Activated gamma-delta T cell (primary cell): ENCODE data around the gene KAT14.
"Not testable (repeated sequence)": the region's sequence is repeated elsewhere in the genome, so short reads cannot be mapped to it uniquely, and the experiment has no call there.

Experiments used
- DNase-seq: peaks from one replicate; lab custom pipeline; 2025; lab: John Stamatoyannopoulos, UW
- total RNA-seq, 2 donors: gene quantifications; one replicate each; lab custom pipeline; 2026; lab: John Stamatoyannopoulos, UW

The KAT14 gene
- 33.1 to 35.4 reads per million in 2 donors for total RNA-seq

DNA sequence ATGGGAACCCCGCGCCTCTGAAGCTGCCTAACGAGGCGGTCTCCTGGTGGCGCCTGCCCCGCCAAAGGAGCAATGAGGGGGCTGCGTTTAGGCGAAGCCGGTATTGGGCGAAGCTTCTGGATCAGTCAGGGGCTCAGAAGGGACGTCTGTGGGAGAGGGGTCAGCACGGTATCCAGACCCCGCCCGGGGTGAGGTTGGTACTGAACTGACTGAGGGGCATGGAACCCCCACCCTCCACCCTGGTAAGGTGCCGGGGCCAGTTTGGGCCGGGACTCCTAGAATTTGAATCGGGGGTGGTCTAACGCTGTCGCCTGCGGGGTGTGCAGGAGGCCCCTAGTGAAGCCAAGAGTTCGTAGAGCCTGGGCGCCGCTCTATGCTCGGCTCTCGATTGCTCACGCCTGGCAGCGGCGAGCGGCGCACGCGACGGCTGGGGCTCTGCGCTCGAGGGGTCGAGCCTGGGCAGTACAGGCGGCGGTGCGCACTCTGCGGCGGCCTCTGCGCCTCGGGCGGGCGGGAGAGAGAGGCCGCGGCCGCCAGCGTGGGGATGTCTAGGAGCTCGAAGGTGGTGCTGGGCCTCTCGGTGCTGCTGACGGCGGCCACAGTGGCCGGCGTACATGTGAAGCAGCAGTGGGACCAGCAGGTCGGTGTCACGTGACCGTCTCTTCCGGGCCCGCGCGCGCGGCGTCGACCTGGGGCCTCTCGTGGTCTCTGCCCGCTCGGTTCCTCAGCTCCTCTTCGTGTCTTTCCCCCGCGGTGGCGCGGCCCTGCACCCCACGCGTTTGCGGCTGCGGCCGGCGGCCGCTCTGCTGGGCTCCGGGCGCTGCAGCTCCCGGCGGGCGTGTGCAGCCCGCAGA is at the start of gene KAT14, which contains the start of gene PET117:
TSS of gene KAT14 (plus strand) at position 452 of the 854 bp plus-strand sequence. CDS start 4,798 bp downstream, outside the sequence.
TSS of gene PET117 (plus strand) at position 452 of the 854 bp plus-strand sequence. CDS start at position 545, 93 bp downstream.
- peak; percentile 88 for DNase-seq

DNA sequence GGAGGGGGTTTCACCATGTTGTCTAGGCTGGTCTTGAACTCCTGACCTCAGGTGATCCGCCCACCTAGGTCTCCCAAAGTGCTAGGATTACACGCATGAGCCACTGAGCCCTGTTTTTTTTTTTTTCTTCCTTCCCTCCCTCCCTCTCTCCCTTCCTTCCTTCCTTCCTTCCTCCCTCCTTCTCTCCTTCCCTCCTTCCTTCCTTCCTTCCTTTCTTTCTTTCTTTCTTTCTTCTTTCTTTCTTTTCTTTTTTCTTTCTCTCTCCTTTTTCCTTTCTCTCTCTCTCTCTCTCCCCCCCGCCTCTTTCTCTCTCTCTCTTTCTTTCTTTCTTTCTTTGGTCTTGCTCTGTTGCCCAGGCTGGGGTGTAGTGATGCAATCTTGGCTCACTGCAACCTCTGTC is 49.4 kb upstream of the KAT14 start:
- DNase-seq, result not testable (repeated sequence)

DNA sequence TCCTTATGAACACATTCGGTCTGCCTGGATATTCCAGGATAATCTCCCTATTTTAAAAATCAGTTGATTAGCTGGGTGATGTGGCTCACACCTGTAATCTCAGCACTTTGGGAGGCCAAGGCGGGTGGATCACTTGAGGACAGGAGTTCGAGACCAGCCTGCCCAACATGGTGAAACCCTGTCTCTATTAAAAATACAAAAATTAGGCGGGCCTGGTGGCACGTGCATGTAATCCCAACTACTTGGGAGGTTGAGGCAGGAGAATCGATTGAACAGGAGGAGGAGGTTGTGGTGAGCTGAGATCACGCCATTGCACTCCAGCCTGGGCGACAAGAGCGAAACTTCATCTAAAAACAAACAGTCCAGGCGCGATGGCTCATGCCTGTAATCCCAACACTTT is 48.8 kb upstream of the KAT14 start:
- not testable (repeated sequence) for DNase-seq

GRCh38 chr20:18090044-18090443 is 47.6 kb upstream of the KAT14 start:
- DNase-seq, result no peak

DNA sequence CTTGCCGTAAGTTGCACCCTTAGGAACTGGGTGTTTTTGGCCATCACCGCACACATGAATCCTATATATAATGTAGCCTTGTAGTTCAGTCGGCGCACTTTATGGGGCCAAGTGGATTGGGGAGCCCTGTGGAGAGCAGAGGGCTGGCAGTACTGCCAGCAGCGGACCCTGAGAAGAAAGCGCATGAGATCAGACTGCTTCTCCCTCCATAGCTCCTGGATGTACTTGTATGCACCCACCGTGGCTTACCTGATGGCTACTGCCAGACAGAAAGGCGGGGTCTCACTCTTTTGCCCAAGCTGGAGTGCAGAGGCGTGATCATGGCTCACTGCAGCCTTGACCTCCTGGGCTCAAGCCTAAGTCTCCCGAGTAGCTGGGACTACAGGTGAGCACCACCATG is 47.2 kb upstream of the KAT14 start:
- no peak for DNase-seq

DNA sequence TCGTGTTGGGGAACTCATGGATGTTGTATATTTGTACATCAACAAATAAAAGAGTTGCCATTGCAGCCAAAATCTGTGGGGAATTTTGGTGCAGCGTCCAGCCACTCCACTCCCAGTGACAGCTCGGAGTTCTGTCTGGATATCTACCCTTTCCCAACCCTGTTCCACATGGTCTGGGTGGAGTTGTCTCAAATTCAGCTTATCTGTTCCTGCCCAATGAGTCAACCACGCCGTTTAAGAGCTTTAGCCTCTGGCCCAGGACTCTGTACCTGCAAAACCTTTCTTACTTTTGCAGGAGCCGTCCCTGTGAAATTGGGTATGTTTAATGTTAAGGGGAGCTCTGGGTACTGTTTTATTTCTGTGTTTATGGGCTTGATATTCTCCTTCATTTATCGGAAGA is 46.0 kb upstream of the KAT14 start:
- DNase-seq, result no peak

DNA sequence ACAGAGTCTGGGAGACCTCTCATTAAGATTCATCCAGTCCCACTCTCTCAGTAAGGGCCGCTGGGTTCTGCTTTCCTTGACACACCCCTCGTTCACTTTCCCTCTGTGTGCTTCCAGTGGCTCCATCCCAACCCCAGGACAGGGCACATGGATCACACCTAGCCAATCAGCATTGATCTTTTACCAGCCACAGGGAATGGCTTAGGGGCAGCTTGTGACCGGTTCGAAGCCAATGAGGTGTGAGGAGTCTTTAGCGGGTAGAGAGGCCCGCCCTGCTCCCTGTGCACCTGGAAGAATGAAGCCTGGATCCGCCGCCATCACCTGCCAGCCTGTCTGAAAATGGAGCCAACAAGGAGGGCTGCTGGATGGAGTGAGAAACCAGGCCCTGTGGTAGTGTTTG is 44.8 kb upstream of the KAT14 start:
- DNase-seq, result no peak

- DNase-seq, result no peak
These were observed 44.3 kb upstream of the KAT14 start for GRCh38 chr20:18093388-18093787.

DNA sequence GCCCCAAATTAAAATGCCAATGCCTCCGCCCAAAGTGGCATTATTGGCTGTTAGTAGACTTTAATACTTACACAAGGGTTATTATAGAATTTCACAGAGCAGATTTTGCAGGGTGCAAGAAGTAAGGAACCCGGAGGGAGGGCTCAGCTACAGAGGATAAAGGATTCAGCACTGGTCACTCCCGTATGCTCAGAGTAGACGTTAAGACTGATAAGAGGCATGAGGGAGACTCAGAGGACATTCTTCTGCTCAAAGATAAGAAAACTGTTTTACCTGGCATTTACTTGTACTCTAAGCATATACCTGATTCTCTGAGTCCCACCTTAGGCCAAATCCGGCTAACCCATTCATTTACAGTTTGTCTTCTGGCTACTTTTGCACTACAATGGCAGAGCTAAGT is 43.5 kb upstream of the KAT14 start:
- no peak for DNase-seq

- DNase-seq, result not testable (repeated sequence)
These were observed 37.1 kb upstream of the KAT14 start for GRCh38 chr20:18100569-18100968.

DNA sequence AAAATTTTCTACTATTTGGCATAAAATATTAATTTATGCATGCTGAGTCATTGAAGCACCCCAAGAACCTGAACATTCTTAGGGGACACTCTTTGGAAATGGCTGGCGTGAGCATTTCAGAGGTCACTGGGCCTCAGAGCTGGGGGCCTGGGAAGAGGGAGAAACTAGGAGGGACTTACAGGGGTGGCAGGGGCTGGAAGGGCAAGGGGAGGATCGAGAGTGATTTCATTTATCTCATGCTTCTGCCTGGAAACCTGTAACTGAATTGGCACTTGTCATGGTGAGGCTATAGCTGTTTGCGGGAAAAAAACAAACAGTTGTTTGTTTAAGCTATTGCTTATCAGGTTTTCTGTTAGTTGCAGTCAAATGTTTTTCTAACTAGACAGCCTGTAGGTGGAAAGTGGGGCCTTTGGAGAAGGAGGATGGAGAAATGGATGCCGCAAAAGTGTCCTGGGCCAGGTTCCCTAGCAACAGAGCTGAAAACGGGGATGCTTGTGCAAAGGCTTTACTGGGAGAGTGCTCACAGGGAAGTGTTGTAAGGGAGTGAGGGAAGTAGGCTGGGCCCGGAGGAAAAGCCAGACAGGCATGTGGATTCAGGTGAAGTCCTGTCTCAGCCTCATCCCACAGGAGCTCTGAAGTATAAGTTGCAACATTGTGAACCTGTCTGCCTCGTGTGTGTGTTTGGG is 36.4 kb upstream of the KAT14 start:
- no peak for DNase-seq

DNA sequence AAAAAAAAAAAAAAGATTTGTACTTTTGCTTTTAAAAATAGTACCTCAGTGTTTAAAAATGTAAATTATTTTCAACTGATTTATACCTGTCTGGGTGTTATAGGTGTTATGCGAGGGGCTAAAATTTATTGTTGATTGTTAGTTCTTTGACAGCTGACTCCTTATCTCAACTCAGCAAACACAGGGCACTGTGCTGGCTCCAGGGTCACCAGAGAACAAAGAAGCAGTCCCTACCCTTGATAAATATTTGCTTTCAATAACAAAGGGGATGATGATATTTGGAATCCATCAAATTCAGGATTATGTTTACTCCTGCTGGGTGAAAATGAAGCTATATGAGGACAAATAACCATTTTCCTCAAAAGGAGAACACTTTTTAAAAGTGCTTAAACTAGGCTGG is 34.2 kb upstream of the KAT14 start:
- DNase-seq, result no peak

GRCh38 chr20:18108326-18108725 is 29.3 kb upstream of the KAT14 start:
- DNase-seq, result no peak

DNA sequence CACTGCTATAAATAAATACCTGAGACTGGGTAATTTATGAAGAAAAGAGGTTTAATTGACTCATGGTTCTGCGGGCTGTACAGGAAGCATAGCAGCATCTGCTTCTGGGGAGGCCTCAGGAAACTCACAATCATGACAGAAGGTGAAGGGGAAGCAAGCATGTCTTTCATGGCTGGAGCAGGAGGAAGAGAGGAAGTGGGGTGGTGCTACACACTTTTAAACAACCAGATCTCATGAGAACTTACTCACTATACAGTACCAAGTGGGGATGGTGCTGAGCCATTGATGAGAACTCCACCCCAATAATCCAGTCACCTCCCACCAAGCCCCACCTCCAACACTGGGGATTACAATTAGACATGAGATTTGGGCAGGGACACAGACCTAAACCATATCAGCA is 9.1 kb upstream of the KAT14 start:
- not testable (repeated sequence) for DNase-seq

GRCh38 chr20:18132663-18133062 is 5.0 kb upstream of the KAT14 start:
- no peak for DNase-seq

GRCh38 chr20:18133962-18134361 is 3.7 kb upstream of the KAT14 start:
- DNase-seq, result no peak

DNA sequence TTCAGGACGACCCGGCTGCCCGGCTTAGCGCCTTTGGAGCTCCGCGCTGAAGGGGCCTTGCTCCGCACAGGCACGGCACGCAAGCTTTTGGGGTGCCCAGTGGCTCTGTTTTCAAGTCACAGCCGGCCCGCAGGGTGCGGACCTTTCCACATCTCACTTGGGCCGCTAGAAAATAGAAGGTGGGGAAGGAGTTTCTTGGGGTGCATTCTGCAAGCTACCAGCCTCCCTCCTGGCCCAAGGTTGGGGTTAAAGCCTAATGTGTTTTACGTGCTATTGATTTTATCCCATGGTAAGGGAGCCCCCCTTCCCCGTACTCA is 561 bp downstream of the KAT14 start:
- no peak for DNase-seq

DNA sequence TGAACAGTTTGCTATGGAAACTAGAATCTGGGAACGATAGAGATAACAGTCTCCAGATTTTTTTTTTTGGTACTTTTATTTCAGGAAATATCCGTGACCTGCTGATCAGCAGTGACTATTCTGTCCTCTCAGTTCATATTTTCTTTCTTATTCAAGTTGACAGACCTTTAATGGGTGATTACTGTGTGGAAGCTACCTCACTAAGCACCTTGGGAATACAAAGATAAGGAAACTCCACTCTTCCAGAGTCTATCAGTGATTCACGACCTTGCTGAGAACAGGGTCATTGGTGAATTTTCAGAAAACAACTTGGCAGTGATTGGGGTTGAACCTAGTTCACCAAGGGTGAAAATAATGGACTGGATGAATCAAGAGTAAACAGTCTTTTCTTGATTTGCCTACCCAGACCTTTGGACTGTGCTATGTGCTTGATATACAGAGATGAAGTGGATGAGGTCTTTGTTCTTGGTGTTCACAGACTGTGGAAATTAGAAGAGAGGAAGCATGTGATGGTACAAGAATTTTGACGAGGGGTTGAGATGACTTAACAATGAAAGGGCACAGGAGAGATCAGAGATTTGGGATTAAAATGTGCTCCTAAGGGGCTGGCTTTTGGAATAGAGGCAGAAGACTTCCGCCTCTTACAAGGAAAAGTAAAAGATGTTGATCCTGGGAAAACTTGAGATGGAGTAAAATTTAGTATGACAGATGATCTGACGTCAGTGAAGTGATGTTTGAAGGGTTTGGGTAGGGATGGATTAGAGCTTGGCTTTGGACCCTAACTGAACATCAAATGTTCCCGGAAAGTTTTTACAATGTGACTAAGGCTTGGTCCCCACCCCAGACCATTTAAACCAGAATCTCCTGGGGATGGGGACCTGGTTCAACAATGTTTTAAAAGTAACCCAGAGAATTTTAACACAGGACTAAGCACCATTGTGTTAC is 1.2 kb downstream of the KAT14 start:
- no peak for DNase-seq

- no peak for DNase-seq
These were observed 2.2 kb downstream of the KAT14 start for GRCh38 chr20:18139832-18140231.

DNA sequence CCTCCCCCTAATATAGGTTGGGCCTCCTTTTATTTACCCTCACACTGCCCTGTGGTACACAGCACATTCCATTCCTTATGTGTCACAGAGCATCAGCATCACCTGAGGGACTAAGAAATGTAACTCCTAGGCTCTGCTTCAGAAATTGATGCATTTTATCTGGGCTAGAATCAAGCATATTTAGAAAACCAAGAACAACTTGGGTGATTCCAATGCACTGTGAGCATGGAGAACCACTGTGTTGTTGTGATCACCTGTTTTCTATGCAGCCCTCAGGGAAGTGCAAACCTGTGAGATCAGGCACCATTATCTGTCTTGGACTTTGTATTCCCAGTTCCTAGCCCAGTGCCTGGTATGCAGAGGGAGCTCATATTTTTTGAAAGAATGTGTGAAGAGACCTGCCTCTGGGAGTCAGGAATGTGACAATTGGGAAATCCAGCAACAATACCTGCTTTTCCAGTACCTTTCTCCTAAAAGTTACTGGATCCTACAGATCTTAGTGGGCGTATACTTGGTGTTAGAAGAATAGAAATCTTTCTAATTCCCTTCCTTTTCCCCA is 7.0 kb downstream of the KAT14 start:
- no peak for DNase-seq

GRCh38 chr20:18154342-18154741 is 16.7 kb downstream of the KAT14 start:
- DNase-seq, result no peak

- no peak for DNase-seq
These were observed 18.4 kb downstream of the KAT14 start for GRCh38 chr20:18156045-18156444.
